NCI-H510A (cell line): ENCODE measurements around the gene FKBP4.
A peak's percentile ranks its signal among the peaks of the same experiment; 100 is the strongest.

Experiments used
- DNase-seq: peaks from one replicate; lab custom pipeline; 2025; lab: John Stamatoyannopoulos, UW

FKBP4 gene

DNA sequence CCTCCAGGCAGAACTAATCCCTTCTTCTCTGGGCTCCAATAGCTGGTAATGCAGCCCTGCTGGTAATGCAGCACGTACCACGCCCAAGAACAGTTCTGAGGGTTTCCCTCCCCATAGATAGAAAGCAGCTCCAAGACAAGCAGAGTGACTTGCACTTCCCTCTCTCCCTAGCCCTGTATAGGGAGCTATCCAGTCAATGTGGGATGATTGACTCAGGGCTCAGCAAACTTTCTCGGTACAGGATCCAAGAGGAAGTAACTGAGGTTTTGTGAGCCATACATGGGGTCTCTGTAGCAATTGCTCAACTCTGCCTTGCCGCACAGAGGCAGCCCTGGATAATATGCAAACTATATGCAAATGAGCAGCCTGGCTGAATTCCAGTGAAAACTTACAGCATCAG lies 15.5 kb upstream of the FKBP4 start:
- no peak for DNase-seq

DNA sequence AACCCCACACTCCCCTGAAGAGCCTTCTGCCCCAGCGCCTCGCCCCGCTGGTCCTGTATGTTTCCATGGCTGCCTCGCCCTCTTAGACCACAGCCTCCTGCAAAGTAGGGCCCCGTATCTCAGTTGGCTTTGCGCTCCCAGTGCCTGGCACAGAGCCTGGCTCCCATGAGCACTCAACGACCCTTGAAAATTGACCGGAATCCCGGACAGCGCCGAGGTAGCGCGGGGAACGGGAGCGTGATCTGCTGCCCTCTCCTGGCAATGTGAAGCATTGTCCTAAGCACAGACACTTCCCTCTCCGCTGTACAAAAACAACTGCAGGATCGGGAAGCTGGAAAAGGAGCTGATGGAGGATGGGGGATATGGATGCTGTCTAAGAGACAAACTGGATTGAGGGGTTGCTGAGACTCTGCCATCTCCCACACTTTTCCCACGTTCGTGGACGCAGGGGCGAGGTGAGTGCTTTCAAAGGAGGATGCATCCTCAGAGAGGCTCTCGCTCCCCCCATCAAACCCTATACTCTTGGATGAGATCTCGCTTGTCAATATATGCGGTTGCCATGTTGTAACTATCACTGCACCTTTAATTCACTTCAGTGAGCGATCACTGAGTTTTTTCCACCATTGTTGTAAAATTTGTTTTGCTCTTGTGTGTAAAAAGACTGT lies 10.7 kb upstream of the FKBP4 start:
- DNase-seq: peak; percentile 20

DNA sequence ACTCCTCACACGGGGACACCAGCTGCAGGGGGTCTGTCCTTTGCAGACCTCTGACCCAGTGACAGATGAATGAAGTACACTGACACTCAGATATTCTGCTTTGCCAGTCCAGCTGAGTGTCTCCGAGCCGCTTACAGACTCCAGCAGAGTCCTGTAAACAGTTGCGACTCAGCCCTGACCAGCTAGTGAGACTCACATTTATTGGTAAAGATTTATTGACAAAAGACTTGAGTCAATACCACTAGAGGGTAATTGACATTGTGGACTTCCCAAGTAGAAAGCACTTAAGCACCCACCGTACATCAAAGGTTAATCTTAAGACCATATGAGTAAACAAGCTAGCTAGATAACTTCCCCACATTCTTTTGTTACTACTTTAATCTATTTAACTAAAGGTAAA lies 9.8 kb upstream of the FKBP4 start:
- no peak for DNase-seq

DNA sequence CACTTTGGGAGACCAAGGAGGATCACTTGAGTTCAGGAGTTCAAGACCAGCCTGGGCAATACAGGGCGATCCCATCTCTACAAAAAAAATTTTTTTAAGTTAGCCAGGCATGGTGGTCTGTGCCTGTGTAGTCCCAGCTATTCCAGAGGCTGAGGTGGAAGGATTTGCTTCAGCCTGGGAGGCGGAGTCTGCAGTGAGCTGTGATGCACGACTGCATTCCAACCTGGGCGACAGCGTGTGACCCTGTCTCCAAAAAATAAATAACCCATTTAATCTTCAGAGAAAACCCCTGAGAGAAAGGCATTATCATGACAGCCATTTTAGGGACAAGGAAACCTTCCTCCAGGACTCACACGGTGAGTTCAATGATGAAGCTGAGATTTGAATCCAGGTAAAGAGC lies 3.7 kb upstream of the FKBP4 start:
- no peak for DNase-seq

DNA sequence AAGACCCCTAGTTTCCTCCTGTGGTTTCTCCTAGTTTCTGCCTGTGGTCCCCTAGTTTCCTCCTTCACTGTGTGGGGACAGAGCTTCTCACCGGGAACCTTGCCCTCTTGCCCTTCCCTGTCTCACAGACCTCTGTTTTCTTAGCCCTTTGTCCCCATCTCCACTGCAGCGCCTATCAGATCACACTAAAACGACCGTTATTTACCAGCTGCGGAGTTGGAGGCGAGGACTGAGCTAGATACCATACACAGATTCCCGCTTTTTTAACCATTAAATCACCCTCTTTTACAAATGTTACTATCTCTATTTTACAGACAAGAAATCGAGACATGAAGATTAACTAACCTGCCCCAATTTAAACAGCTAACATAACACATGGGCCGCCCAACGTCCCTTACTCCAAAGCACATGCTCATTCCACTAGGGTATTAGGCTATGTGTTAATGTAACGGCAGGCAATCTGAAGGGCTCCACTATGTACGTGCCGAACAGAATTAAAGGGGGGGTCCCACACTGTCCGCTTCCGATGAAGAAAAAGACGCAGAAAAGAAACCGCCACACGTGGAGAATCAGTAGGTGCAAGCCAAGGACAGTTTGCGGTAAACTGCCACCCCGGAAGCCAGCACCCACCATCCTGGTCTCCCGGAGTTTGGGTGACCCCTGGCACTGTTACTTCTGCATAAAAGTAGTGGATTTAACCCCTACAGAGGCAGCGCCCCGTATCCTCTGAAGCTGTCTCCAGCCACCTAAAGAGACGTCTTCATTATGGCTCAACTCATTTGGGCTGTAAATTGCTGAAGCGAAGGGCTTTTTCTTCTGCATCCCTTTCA lies 1.9 kb upstream of the FKBP4 start:
- no peak for DNase-seq

DNA sequence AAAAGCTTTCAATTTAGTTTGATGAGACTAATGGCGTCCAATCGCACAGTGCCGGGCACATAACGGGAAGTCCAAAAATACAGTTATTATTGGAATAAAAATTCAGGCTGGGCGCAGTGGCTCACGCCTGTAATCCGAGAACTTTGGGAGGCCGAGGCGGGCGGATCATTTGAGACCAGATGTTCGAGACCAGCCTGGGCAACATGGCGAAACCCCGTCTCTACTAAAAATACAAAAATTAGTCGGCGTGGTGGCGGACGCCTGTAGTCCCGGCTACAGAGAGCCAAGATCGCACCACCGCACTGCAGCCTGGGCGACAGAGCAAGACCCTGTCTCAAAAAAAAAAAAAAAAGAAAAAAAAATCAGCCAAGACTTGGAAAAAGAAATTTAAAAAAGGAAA lies 1.2 kb upstream of the FKBP4 start:
- no peak for DNase-seq

DNA sequence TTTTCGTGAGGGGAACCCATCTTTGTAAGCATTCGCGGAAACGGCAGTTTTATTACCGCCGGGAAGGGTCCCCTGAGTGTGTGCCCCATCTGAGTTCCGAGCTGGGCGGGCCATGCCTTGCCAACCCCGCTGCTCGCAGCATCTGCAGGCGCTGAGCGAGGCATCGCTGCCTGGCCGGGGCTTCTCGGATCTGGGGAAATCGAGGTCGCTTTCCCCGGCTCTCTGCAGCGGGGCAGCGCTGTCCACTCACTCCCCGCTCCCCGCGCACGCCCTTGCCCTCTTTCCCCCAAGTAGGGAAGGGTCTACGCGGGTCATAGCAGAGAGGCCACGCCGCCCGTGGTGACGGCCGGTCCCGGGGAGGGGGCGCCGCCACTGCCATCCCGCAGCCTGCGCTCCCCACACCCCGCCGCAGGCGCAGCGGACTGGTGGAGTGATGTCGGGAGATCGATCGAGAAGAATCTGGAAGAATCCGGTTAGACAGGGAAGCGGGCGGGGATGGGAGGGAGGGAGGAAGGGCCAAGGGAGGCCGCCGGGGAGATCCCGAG lies 507 bp upstream of the FKBP4 start:
- DNase-seq: peak; percentile 39

GRCh38 chr12:2795291-2796186 lies 769 bp downstream of the FKBP4 start:
- peak; percentile 50 for DNase-seq

DNA sequence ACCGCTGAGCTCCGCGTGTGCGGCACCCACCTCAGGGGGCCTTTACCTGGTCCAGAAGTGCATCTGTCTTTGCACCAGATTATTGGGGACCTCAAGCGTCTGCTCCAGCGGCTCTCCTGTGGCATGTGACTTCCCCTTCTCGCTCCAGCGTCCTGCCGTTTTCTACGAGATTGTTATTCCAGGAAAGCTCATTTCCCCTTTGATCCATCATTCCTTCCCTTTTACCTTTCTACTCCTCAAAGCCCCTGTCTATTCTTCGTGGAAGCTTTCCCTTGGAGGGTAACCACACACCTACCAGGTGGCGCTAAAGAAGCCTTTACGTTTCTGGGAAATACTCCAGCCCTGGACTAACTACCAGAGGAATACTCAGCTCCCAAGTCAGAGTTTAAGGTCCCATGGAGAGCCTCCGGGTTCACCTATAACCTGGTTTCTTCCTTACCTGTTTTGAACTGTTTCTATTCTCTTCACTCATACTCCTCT lies 1.5 kb downstream of the FKBP4 start:
- no peak for DNase-seq

GRCh38 chr12:2797721-2798418 lies 3.1 kb downstream of the FKBP4 start:
- DNase-seq: no peak

DNA sequence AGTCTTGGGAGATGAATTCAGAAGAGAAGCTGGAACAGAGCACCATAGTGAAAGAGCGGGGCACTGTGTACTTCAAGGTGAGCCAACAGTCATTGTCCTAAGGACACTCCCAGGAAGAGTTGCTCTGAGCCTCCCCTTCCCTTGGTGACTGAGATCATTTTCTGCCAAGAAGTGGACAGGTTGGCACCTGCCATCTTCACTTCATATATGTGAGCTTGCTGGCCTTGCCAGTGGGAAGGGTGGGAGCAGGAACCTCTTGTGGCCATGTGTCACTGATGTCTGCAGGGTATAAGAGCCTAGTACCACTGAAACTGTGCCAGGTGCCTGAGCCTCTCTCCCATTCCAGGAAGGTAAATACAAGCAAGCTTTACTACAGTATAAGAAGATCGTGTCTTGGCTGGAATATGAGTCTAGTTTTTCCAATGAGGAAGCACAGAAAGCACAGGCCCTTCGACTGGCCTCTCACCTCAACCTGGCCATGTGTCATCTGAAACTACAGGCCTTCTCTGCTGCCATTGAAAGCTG lies 5.3 kb downstream of the FKBP4 start:
- DNase-seq: no peak

DNA sequence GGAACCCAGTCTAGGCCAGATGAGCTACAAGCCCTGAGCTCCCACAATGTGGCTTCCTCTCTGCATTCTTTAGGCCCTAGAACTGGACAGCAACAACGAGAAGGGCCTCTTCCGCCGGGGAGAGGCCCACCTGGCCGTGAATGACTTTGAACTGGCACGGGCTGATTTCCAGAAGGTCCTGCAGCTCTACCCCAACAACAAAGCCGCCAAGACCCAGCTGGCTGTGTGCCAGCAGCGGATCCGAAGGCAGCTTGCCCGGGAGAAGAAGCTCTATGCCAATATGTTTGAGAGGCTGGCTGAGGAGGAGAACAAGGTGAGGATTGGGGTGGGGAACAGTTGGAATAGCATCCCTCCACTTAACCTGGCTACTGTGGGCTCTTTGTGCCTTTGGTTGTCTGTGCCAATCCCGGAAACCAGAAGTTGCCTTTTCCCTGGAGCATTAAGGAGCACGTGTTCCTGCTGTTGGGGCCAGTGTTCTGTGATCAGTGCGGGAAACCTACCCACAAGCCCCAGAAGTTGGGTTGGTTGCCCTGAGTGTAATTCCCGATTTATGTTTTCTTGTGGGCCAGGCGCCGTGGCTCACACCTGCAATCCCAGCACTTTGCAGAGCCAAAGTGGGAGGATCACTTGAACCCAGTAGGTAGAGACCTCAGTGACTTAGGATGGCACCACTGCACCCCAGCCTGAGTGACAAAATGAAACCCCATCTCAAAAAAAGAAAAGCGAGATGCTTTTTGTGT lies 6.4 kb downstream of the FKBP4 start:
- DNase-seq: no peak

DNA sequence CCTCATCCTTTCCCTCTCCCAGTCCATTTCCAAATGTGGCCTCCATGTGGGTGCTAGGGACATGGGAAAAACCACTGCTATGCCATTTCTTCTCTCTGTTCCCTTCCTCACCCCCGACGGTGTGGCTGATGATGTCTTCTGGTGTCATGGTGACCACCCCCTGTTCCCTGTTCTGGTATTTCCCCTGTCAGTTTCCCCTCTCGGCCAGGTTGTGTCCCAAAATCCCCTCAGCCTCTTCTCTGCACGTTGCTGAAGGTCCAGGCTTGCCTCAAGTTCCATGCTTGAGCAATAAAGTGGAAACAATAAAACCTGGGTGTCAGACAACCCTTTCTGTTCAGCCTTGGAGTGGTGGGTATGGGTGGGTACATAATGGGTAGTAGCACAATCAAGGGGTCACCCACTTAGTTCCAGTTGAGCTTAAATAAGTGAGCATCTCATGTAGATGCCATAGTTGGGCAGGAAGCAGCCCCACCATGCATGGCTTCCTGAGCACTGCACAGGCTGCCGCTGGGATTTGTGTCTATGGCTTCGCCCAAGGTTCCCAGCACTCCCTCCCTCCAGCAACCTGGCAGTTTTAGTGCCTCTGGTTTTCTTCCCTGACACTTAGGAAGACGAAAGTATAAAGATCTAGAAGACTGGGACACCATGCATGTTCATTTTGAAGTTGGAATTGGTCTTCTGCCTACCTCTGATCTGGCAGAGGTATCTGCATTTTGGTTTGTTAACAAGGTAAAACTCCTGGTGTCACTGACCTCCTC lies 9.0 kb downstream of the FKBP4 start:
- no peak for DNase-seq

DNA sequence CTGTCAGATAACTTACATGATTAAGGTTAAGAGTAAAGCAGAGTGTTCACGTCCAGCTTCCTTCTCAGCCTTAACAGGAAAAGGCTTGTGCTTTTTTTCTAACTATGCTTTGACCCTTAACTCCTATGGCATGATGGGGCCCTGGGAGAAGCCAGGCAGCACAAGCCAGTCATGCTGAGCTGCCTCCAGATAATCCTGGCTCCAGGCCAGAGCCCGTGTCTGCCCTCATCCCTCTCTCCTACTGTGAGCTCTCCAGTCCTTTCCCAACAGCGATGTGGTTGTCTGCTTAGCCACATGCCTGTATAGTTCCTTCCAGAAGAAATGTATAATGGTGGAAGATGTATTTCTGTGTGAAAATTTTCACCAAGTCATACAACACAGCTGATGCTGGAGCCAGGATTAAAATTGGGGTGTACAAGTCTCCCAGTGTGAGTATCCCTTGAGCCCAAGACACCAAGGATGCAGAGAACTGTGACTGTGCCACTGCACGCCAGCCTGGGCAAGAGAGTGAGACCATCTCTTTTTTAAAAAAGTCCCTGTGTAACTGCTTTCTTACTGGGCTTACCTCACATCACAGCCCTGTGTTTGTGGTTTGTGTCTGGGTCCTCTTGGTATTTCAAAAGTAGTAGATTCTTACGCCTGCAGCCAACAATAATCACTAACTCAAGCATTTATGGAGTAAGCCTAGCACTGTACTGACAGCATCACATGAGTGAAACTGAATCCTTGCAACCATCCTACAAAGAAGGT lies 9.8 kb downstream of the FKBP4 start:
- DNase-seq: no peak

GRCh38 chr12:2805143-2805520 lies 10.4 kb downstream of the FKBP4 start:
- no peak for DNase-seq

GRCh38 chr12:2806700-2807099 lies 11.9 kb downstream of the FKBP4 start:
- DNase-seq: no peak

DNA sequence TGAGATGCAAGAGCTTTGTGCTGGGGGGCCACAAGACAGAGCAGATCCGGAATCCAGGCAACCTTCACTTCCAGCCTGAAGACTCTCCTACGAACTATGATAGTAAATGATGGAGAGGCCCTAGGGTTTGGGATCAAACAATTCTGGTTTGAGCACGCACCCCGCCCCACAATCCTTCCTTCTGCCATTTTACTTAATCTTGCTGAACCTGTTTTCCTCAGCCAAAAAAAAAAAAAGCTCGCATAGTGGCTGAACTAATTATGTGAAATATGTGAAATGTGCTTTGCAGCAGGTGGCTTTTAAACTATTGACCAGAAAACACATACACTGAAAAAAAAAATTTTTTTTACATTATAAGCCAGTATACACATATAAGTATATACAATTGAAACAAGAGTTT lies 17.0 kb downstream of the FKBP4 start:
- DNase-seq: no peak

- DNase-seq: peak; percentile 97
Measured at GRCh38 chr12:2812290-2813213, 17.8 kb downstream of the FKBP4 start, which contains the start of gene ITFG2. Gene ITFG2, plus strand, starts transcription at chr12:2812668. Its CDS starts 93 bp downstream, at chr12:2812761.
